Activated T-helper 2 cell treated with anti-CD3 and anti-CD28 coated beads, Interferon-gamma antibody, Interleukin-2, Interleukin-4, amounts not matched to agents 10 μg/mL and 5 μg/mL and 100 μg/mL, durations not matched to agents 14 hours and 24 hours and 36 hours (primary cell): ENCODE data around the gene LGSN. TPM values are rescaled to one million over a fixed set of nuclear protein-coding genes. Genes with fewer than 3 reads are reported as not detected.

ENCODE experiments used
- total RNA-seq: library from RNA; stranded (reverse); gene quantifications from 2 replicates; pipeline ENCODE4 v1.2.3, GENCODE V29; 2022

LGSN gene
- total RNA-seq, 1 donor from 2014 or later = not detected

Other genes starting within 250 kb of the LGSN start
- 3.0 and 3.5 TPM in 2 replicates for gene FKBP1C, start 108.5 kb downstream of the LGSN start, total RNA-seq